Measurements from ENCODE around the gene RAPSN. TPM values are rescaled to one million over a fixed set of nuclear protein-coding genes. Genes with fewer than 3 reads are reported as not detected.
A peak's percentile ranks its signal among the peaks of the same experiment; 100 is the strongest.

RAPSN gene
- total and polyA plus RNA-seq, 2 donors (not counting 1 experiment from before 2014, with no cell fraction given) = 0.25 to 1.0 TPM

DNA sequence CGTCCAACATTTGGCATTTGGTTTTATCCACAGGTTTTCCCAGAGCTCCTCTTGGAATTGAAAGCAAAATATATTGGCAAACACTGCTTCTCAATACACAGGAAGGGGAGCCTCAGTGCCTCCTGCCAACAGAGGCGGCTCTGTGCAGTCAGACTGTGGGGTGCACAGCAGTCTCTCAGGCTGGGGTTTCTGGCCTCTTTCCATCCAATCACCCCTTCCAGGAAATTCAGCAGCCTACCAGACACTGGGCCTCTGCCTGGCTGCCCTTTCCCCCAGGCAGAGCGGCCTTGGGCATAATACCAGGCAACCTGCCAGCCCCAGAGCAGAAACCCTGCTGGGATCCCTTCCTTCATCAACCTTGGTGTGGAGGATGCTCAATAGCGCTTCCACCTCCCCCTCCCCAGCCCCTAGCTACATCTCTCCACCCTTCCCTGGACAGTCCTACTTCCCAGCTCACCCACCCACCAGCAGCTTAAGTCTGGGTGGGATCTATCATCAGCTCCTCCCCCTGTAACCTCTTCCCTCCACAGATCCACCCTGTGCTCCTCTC is 17.8 kb upstream of the RAPSN start:
- no peaks in the 10 kb centered on the region for H3K9me3 Mint-ChIP-seq (ENCODE audit: insufficient read depth)
- H3K4me2 ChIP-seq (replicated peaks; ENCODE audit: low read depth, low read length, poor library complexity, severe bottlenecking) = no peak overlapping the region
- no peak for TF ChIP-seq EZH2 (IDR thresholded peaks at IDR 0.05; ENCODE audit: borderline replicate concordance, insufficient read depth, low read depth, low read length, poor library complexity, severe bottlenecking)
- TF ChIP-seq CTCF (IDR thresholded peaks at IDR 0.05) = no peak
- no peak overlapping the region for H3K9ac ChIP-seq (ENCODE audit: low read length)
- no peak overlapping the region for H3K4me3 Mint-ChIP-seq
- H3K27ac Mint-ChIP-seq = no peak overlapping the region
- H4K20me1 ChIP-seq (ENCODE audit: control insufficient read depth, insufficient read depth, low read length, poor library complexity, severe bottlenecking) = peaks cover 26% of the 10 kb centered on the region
- peak overlapping the region in 1 of 2 donors; percentile 18 for H3K27ac ChIP-seq (ENCODE audit: low read length in 2 of 2)
- no peaks in the 10 kb centered on the region for H3K9me3 ChIP-seq (ENCODE audit: control extremely low read depth in 1 of 3, control insufficient read depth in 2 of 3, insufficient read depth in 1 of 3, low read length in 2 of 3)
- intact Hi-C loops (cut with micrococcal nuclease) = no loop called here
- H3K27me3 Mint-ChIP-seq = no peaks in the 10 kb centered on the region
- H3K4me1 ChIP-seq (ENCODE audit: control insufficient read depth in 2 of 2, insufficient read depth in 2 of 2, low read length in 2 of 2) = no peaks in the 10 kb centered on the region
- ChIA-PET POLR2A (no interaction called here), CTCF (no interaction called here)
- no peaks in the 10 kb centered on the region for H3K27me3 ChIP-seq (replicated peaks in 1 of 4; ENCODE audit: control extremely low read depth in 1 of 4, control insufficient read depth in 3 of 4, insufficient read depth in 4 of 4, low read length in 3 of 4)
- DNase-seq (no peak), ATAC-seq (ENCODE audit: low read depth) (no peak)
- peaks cover 3 to 66% of the 10 kb centered on the region in 2 experiments for H3K36me3 ChIP-seq (replicated peaks in 1 of 2; ENCODE audit: control extremely low read depth in 1 of 2, control insufficient read depth in 1 of 2, extremely low read depth in 1 of 2, insufficient read depth in 2 of 2, low read length in 1 of 2)
- no peak overlapping the region for H2AFZ ChIP-seq (ENCODE audit: insufficient read depth, low read depth, low read length, poor library complexity, severe bottlenecking)
- H3K79me2 ChIP-seq (ENCODE audit: control insufficient read depth, insufficient read depth, low read length) = peaks cover 18% of the 10 kb centered on the region
- H3K4me3 ChIP-seq (ENCODE audit: control extremely low read depth in 1 of 5, extremely low read depth in 1 of 5, insufficient read depth in 1 of 5, low read depth in 2 of 5, low read length in 4 of 5) = no peak overlapping the region
- WGBS (ENCODE audit: insufficient coverage) = 97% methylated on average over 2 of the region's 4 CpGs
- no peaks in the 10 kb centered on the region for H3K4me1 Mint-ChIP-seq

DNA sequence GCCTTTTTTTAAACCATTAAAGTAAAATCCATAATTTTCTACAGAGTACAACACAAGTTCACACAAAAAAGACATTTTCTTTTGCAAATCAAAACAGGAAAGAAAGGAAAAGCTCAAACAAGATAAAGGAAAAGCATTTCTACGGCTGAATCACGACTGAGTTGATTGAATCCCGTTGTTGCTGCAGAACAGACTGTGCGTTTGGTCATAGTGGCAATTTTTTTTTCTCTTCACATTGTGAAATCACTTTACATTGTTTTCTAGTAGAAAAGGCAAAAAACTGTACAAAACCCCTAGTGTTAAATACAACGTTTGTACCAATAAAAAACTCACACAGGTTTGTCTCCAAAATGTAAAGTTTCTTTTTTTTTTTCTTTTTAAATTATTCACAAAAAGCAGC is 17.3 kb upstream of the RAPSN start:
- CTCF ChIA-PET = no interaction called here
- intact Hi-C loops (cut with micrococcal nuclease) = no loop called here

More for the DNA sequence above, 17.3 kb upstream of the RAPSN start:
- Mint-ChIP-seq H3K27me3 (no peaks in the 10 kb centered on the region), H3K4me3 (no peak overlapping the region), H3K27ac (no peak overlapping the region), H3K4me1 (no peaks in the 10 kb centered on the region), H3K9me3 (ENCODE audit: insufficient read depth) (no peaks in the 10 kb centered on the region)
- no peaks in the 10 kb centered on the region for H3K27me3 ChIP-seq (replicated peaks in 1 of 4; ENCODE audit: control extremely low read depth in 1 of 4, control insufficient read depth in 3 of 4, insufficient read depth in 4 of 4, low read length in 3 of 4)
- no CpG with 5 or more reads among the region's 5 CpGs for WGBS (ENCODE audit: insufficient coverage)
- H3K4me2 ChIP-seq (replicated peaks; ENCODE audit: low read depth, low read length, poor library complexity, severe bottlenecking) = no peak overlapping the region
- POLR2A ChIA-PET = no interaction called here
- ATAC-seq (ENCODE audit: low read depth) (no peak), DNase-seq (no peak)
- H3K27ac ChIP-seq (ENCODE audit: low read length in 2 of 2) = no peak overlapping the region
- no peak overlapping the region for H3K9ac ChIP-seq (ENCODE audit: low read length)
- H4K20me1 ChIP-seq (ENCODE audit: control insufficient read depth, insufficient read depth, low read length, poor library complexity, severe bottlenecking) = peaks cover 26% of the 10 kb centered on the region
- no peak overlapping the region for H3K4me3 ChIP-seq (ENCODE audit: control extremely low read depth in 1 of 5, extremely low read depth in 1 of 5, insufficient read depth in 1 of 5, low read depth in 2 of 5, low read length in 4 of 5)
- TF ChIP-seq EZH2 (IDR thresholded peaks at IDR 0.05; ENCODE audit: borderline replicate concordance, insufficient read depth, low read depth, low read length, poor library complexity, severe bottlenecking) (no peak), CTCF (IDR thresholded peaks at IDR 0.05) (no peak)
- peaks cover 3 to 60% of the 10 kb centered on the region in 2 experiments for H3K36me3 ChIP-seq (replicated peaks in 1 of 2; ENCODE audit: control extremely low read depth in 1 of 2, control insufficient read depth in 1 of 2, extremely low read depth in 1 of 2, insufficient read depth in 2 of 2, low read length in 1 of 2)
- no peak overlapping the region for H2AFZ ChIP-seq (ENCODE audit: insufficient read depth, low read depth, low read length, poor library complexity, severe bottlenecking)
- no peaks in the 10 kb centered on the region for H3K9me3 ChIP-seq (ENCODE audit: control extremely low read depth in 1 of 3, control insufficient read depth in 2 of 3, insufficient read depth in 1 of 3, low read length in 2 of 3)
- H3K79me2 ChIP-seq (ENCODE audit: control insufficient read depth, insufficient read depth, low read length) = peaks cover 18% of the 10 kb centered on the region
- no peaks in the 10 kb centered on the region for H3K4me1 ChIP-seq (ENCODE audit: control insufficient read depth in 2 of 2, insufficient read depth in 2 of 2, low read length in 2 of 2)
